ENCODE data around the gene HSPA1B.
"Not testable (repeated sequence)": the region's sequence is repeated elsewhere in the genome, so short reads cannot be mapped to it uniquely, and the experiment has no call there.

DNA sequence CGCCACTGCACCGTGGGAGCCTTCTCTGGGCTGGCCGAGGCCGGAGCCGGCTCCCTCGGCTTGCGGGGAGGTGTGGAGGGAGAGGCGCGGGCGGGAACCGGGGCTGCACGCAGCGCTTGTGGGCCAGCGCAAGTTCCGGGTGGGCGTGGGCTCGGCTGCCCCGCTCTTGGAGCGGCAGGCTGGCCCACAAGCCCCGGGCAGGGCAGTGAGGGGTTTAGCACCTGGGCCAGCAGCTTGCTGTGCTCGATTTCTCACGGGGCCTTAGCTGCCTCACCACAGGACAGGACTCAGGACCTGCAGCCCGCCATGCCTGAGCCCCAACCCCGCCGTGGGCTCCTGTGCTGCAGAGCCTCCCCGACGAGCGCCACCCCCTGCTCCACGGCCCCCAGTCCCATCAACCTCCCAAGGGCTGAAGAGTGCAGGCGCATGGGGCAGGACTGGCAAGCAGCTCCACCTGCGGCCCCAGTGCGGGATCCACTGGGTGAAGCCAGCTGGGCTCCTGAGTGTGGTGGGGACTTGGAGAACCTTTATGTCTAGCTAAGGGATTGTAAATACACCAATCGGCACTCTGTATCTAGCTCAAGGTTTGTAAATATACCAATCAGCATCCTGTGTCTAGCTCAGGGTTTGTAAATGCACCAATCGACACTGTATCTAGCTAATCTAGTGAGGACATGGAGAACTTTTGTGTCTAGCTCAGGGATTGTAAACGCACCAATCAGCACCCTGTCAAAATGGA is 24.6 kb downstream of the HSPA1B start:
- TF ChIP-seq, protein P1, sequence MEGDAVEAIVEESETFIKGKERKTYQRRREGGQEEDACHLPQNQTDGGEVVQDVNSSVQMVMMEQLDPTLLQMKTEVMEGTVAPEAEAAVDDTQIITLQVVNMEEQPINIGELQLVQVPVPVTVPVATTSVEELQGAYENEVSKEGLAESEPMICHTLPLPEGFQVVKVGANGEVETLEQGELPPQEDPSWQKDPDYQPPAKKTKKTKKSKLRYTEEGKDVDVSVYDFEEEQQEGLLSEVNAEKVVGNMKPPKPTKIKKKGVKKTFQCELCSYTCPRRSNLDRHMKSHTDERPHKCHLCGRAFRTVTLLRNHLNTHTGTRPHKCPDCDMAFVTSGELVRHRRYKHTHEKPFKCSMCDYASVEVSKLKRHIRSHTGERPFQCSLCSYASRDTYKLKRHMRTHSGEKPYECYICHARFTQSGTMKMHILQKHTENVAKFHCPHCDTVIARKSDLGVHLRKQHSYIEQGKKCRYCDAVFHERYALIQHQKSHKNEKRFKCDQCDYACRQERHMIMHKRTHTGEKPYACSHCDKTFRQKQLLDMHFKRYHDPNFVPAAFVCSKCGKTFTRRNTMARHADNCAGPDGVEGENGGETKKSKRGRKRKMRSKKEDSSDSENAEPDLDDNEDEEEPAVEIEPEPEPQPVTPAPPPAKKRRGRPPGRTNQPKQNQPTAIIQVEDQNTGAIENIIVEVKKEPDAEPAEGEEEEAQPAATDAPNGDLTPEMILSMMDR (conservative IDR thresholded peaks at IDR 0.05; ENCODE audit: low read depth, low read length): not testable (repeated sequence)
- TF ChIP-seq SMC3 (IDR thresholded peaks at IDR 0.05; ENCODE audit: low read depth, low read length); RAD21 (IDR thresholded peaks at IDR 0.05; ENCODE audit: low read length): not testable (repeated sequence)

Measured in IMR-90 (cell line).